Measurements from ENCODE around the gene LRCH2.

LRCH2 gene

DNA sequence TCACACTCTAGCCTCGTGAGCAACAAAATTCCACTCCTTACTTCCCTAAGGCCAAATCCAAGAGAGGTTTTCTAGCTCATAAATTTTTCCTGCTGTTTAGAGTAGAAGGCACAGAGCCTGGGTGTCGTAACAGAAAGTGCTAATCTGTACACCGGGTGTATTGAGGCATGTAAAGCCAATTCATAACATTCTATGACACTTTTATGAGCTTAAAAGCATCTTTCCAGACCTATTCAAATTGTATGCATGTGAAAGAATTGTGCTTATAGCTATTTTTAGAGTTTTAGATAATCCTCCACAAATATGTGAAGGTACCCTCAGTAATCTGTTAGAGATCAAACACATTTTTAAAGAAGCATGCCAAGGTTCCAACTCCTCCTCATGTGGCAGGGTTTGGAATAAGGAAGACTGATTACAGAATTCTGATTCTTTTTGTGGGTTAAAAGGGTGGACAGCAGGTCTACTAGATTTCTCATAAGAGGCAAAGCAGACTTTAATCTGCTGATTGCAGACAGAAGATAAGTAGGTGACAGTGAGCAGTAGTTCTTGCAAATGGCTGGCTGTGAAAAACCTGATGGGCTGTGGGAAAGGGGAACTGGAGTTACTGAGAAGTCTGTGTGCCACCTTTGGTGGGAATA lies 25.5 kb upstream of the LRCH2 start:
- DNase-seq (ENCODE audit: low spot score), result no peak
- no peak for TF ChIP-seq CTCF (IDR thresholded peaks at IDR 0.05; ENCODE audit: extremely low read depth, missing control alignments)

GRCh38 chrX:115257711-115258110 lies 23.8 kb upstream of the LRCH2 start:
- TF ChIP-seq CTCF (IDR thresholded peaks at IDR 0.05; ENCODE audit: extremely low read depth, missing control alignments), result no peak
- no peak for DNase-seq (ENCODE audit: low spot score)

- TF ChIP-seq CTCF (IDR thresholded peaks at IDR 0.05; ENCODE audit: extremely low read depth, missing control alignments), result no peak
Observed at GRCh38 chrX:115255003-115255402, 21.1 kb upstream of the LRCH2 start.

GRCh38 chrX:115251458-115252233 lies 17.8 kb upstream of the LRCH2 start:
- DNase-seq (ENCODE audit: low spot score), result no peak
- no peak for TF ChIP-seq CTCF (IDR thresholded peaks at IDR 0.05; ENCODE audit: extremely low read depth, missing control alignments)

More at GRCh38 chrX:115255003-115255402, 21.1 kb upstream of the LRCH2 start:
- no peak for DNase-seq (ENCODE audit: low spot score)

DNA sequence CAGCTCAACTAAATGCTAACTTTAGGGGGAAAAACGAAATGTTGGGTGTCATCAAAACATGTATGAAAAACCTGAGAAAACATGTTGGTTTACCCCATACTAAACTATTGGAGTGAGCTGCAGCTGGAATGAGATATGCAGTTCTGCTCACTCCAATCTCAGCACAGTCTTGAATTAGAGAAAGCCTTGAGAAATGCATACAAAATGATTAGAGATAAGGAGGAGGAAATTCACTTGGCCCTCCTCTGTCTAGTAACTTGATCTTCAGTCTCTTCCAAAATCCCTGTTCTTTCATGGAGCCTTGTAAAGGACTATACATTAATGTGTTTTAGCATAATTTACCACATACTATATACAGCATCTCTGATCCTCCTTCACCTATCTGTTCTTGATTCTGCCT lies 3.2 kb upstream of the LRCH2 start:
- TF ChIP-seq CTCF (IDR thresholded peaks at IDR 0.05; ENCODE audit: extremely low read depth, missing control alignments), result no peak
- DNase-seq (ENCODE audit: low spot score), result no peak

GRCh38 chrX:115236560-115236959 lies 2.7 kb upstream of the LRCH2 start:
- TF ChIP-seq CTCF (IDR thresholded peaks at IDR 0.05; ENCODE audit: extremely low read depth, missing control alignments), result no peak
- no peak for DNase-seq (ENCODE audit: low spot score)

DNA sequence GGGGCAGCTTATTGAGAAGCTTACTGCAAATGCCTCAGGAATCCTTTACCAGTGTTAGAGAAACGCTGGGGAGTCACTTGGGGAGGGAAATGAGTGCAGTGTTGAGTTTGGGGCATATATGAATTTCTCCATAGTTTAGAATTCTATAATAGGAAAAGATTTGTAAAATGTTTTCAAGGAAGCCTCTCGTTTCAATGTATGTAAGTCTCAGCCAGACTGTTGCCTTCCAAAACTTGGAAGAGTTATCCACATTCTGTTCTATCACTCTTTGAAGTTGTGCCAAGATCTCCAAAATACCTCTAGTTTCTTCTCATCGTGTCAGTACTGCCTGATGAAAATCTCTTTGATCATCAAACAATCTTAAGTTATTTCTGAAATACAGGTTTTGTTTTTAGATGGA lies 565 bp upstream of the LRCH2 start:
- no peak for DNase-seq (ENCODE audit: low spot score)
- TF ChIP-seq CTCF (IDR thresholded peaks at IDR 0.05; ENCODE audit: extremely low read depth, missing control alignments), result no peak

All from GM20000 (cell line).